Measurements from ENCODE around the gene PRDM16. TPM values are rescaled to one million over a fixed set of nuclear protein-coding genes. Genes with fewer than 3 reads are reported as not detected.

PRDM16 gene
- total and polyA plus RNA-seq, 2 experiments from 2014 or later: 0.14 to 0.16 TPM

GRCh38 chr1:3292051-3292722 is 223.2 kb downstream of the PRDM16 start:
- no peaks in the 10 kb centered on the region for H3K4me1 ChIP-seq (ENCODE audit: insufficient read depth)

More at GRCh38 chr1:3292051-3292722, 223.2 kb downstream of the PRDM16 start:
- H3K4me2 ChIP-seq: no peak overlapping the region
- H3K27me3 Mint-ChIP-seq (ENCODE audit: insufficient read depth, low read depth, poor library complexity): peaks cover 5% of the 10 kb centered on the region
- ATAC-seq (no peak), DNase-seq (ENCODE audit: low spot score) (no peak)
- no peak overlapping the region for H3K4me3 ChIP-seq
- no peak for TF ChIP-seq POLR2AphosphoS5 (IDR thresholded peaks at IDR 0.05; ENCODE audit: low read depth)
- TF ChIP-seq ZNF331 (CRISPR knock-in tag; IDR thresholded peaks at IDR 0.05; ENCODE audit: low read depth): no peak
- TF ChIP-seq JUNB (IDR thresholded peaks at IDR 0.05; ENCODE audit: unreplicated experiment): no peak
- TF ChIP-seq, protein P1, sequence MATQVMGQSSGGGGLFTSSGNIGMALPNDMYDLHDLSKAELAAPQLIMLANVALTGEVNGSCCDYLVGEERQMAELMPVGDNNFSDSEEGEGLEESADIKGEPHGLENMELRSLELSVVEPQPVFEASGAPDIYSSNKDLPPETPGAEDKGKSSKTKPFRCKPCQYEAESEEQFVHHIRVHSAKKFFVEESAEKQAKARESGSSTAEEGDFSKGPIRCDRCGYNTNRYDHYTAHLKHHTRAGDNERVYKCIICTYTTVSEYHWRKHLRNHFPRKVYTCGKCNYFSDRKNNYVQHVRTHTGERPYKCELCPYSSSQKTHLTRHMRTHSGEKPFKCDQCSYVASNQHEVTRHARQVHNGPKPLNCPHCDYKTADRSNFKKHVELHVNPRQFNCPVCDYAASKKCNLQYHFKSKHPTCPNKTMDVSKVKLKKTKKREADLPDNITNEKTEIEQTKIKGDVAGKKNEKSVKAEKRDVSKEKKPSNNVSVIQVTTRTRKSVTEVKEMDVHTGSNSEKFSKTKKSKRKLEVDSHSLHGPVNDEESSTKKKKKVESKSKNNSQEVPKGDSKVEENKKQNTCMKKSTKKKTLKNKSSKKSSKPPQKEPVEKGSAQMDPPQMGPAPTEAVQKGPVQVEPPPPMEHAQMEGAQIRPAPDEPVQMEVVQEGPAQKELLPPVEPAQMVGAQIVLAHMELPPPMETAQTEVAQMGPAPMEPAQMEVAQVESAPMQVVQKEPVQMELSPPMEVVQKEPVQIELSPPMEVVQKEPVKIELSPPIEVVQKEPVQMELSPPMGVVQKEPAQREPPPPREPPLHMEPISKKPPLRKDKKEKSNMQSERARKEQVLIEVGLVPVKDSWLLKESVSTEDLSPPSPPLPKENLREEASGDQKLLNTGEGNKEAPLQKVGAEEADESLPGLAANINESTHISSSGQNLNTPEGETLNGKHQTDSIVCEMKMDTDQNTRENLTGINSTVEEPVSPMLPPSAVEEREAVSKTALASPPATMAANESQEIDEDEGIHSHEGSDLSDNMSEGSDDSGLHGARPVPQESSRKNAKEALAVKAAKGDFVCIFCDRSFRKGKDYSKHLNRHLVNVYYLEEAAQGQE (IDR thresholded peaks at IDR 0.05; ENCODE audit: unreplicated experiment): no peak
- TF ChIP-seq, protein P2, sequence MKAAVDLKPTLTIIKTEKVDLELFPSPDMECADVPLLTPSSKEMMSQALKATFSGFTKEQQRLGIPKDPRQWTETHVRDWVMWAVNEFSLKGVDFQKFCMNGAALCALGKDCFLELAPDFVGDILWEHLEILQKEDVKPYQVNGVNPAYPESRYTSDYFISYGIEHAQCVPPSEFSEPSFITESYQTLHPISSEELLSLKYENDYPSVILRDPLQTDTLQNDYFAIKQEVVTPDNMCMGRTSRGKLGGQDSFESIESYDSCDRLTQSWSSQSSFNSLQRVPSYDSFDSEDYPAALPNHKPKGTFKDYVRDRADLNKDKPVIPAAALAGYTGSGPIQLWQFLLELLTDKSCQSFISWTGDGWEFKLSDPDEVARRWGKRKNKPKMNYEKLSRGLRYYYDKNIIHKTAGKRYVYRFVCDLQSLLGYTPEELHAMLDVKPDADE (IDR thresholded peaks at IDR 0.05): no peak
- TF ChIP-seq, protein P3, sequence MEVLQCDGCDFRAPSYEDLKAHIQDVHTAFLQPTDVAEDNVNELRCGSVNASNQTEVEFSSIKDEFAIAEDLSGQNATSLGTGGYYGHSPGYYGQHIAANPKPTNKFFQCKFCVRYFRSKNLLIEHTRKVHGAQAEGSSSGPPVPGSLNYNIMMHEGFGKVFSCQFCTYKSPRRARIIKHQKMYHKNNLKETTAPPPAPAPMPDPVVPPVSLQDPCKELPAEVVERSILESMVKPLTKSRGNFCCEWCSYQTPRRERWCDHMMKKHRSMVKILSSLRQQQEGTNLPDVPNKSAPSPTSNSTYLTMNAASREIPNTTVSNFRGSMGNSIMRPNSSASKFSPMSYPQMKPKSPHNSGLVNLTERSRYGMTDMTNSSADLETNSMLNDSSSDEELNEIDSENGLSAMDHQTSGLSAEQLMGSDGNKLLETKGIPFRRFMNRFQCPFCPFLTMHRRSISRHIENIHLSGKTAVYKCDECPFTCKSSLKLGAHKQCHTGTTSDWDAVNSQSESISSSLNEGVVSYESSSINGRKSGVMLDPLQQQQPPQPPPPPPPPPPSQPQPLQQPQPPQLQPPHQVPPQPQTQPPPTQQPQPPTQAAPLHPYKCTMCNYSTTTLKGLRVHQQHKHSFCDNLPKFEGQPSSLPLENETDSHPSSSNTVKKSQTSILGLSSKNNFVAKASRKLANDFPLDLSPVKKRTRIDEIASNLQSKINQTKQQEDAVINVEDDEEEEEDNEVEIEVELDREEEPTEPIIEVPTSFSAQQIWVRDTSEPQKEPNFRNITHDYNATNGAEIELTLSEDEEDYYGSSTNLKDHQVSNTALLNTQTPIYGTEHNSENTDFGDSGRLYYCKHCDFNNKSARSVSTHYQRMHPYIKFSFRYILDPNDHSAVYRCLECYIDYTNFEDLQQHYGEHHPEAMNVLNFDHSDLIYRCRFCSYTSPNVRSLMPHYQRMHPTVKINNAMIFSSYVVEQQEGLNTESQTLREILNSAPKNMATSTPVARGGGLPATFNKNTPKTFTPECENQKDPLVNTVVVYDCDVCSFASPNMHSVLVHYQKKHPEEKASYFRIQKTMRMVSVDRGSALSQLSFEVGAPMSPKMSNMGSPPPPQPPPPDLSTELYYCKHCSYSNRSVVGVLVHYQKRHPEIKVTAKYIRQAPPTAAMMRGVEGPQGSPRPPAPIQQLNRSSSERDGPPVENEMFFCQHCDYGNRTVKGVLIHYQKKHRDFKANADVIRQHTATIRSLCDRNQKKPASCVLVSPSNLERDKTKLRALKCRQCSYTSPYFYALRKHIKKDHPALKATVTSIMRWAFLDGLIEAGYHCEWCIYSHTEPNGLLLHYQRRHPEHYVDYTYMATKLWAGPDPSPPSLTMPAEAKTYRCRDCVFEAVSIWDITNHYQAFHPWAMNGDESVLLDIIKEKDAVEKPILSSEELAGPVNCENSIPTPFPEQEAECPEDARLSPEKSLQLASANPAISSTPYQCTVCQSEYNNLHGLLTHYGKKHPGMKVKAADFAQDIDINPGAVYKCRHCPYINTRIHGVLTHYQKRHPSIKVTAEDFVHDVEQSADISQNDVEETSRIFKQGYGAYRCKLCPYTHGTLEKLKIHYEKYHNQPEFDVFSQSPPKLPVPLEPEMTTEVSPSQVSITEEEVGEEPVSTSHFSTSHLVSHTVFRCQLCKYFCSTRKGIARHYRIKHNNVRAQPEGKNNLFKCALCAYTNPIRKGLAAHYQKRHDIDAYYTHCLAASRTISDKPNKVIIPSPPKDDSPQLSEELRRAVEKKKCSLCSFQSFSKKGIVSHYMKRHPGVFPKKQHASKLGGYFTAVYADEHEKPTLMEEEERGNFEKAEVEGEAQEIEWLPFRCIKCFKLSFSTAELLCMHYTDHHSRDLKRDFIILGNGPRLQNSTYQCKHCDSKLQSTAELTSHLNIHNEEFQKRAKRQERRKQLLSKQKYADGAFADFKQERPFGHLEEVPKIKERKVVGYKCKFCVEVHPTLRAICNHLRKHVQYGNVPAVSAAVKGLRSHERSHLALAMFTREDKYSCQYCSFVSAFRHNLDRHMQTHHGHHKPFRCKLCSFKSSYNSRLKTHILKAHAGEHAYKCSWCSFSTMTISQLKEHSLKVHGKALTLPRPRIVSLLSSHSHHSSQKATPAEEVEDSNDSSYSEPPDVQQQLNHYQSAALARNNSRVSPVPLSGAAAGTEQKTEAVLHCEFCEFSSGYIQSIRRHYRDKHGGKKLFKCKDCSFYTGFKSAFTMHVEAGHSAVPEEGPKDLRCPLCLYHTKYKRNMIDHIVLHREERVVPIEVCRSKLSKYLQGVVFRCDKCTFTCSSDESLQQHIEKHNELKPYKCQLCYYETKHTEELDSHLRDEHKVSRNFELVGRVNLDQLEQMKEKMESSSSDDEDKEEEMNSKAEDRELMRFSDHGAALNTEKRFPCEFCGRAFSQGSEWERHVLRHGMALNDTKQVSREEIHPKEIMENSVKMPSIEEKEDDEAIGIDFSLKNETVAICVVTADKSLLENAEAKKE (CRISPR knock-in tag; IDR thresholded peaks at IDR 0.05): no peak
- no peak for TF ChIP-seq STAT1 (IDR thresholded peaks at IDR 0.05; ENCODE audit: unreplicated experiment)
- no peak overlapping the region for H3K27ac ChIP-seq (ENCODE audit: low read depth)
- no peak overlapping the region for H2AFZ ChIP-seq
- H3K4me3 Mint-ChIP-seq: no peak overlapping the region
- H3K4me1 Mint-ChIP-seq: no peaks in the 10 kb centered on the region
- no peaks in the 10 kb centered on the region for H3K9me3 Mint-ChIP-seq
- H3K79me2 ChIP-seq (replicated peaks; ENCODE audit: insufficient read depth): no peaks in the 10 kb centered on the region
- no peaks in the 10 kb centered on the region for H3K27me3 ChIP-seq (ENCODE audit: insufficient read depth)
- H3K9me2 ChIP-seq (ENCODE audit: insufficient read depth): no peaks in the 10 kb centered on the region
- no peaks in the 10 kb centered on the region for H3K36me3 ChIP-seq (ENCODE audit: insufficient read depth)
- no peaks in the 10 kb centered on the region for H4K20me1 ChIP-seq (replicated peaks; ENCODE audit: insufficient read depth)
- no peaks in the 10 kb centered on the region for H3F3A ChIP-seq (replicated peaks; ENCODE audit: low read depth)
- H3K36me3 Mint-ChIP-seq (ENCODE audit: low read depth): no peaks in the 10 kb centered on the region
- H3K27ac Mint-ChIP-seq: no peak overlapping the region

Data from GM23338 (cell line).